HEK293T (cell line): ENCODE measurements around the gene SLC14A1.

Experiments
- BHLHE40 ChIP-seq: fragments of 450-650 bp; IDR thresholded peaks from 2 replicates; pipeline ENCODE4 v1.6.1; 2016; ENCODE audit warnings: mild to moderate bottlenecking, moderate library complexity, borderline replicate concordance
- NFRKB ChIP-seq: fragments of 450-650 bp; IDR thresholded peaks from 2 replicates; pipeline ENCODE4 v1.6.1; 2016; ENCODE audit warnings: mild to moderate bottlenecking, moderate library complexity
- SP1 ChIP-seq: fragments of 450-650 bp; IDR thresholded peaks from 2 replicates; pipeline ENCODE4 v1.6.1; 2017

DNA sequence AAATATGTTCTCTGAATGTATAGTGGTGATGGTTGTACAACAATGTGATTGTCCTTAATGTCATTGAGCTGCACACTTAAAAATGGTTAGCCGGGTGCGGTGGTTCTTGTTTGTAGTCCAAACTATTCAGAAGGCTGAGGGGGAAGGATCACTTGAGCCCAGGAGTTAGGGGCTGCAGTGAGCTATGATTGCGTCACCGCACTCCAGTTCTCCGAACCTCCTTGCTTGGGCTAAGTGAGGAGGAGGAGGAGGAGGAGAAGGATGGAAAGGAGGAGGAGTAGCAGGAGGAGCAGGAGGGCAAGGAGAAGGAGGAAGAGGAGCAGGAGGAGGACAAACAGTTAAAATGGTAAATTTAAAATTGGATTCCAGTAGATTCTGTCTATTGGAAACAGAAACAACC is 10.5 kb downstream of the SLC14A1 start:
- TF ChIP-seq NFRKB (no peak), SP1 (no peak), BHLHE40 (no peak)
